Suprapubic skin (tissue), 3 donors: ENCODE results near the gene HDAC1.

Experiments
- POLR2A ChIP-seq, 2 donors: fragments of 450-650 bp; IDR thresholded peaks; one replicate each; pipeline ENCODE4 v1.6.1; 2017; ENCODE audit warnings: antibody characterized with exemption in 2 of 2, mild to moderate bottlenecking in 2 of 2, moderate library complexity in 2 of 2
- TF ChIP-seq, protein P1 (sequence below), 2 donors: fragments of 200-600 bp in 1 of 2; fragments of 450-650 bp in 1 of 2; sonication (generic) in 1 of 2; IDR thresholded peaks; one replicate each; pipeline ENCODE4 v1.5.1; 2016 to 2019; ENCODE audit warnings: antibody characterized with exemption in 2 of 2, mild to moderate bottlenecking in 1 of 2, moderate library complexity in 1 of 2

DNA sequence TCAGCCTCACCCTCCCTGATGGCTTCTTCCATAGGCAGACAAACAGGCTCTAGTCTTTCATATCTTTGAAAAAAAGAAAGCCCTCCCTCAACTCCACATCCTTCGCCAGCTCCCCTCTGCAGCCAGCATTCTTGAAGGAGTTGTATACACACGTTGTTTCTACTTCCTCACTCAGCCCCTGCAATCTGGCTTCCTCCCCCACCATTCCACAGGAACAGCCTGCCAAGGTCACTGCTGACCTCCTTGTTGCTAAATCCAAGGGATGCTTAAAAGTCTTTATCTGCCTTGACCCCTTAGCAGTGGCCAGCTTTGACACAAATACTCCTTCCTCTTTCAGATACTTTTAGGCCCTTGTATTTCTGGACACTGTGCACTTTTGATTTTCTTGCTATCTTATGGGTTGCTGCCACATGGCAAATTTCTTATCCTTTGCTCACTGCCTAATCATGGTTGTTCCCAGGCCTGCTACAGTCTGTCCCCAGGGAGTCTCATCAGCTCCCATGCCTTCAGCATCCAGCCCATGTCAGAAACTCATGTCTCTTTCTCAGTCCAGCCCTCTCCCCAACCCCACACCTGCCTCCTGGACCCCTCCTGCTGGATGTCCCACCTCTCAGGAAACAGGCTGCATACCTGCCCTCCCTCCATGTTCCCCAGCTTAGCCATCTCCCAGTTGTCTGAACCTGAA lies 62.1 kb downstream of the HDAC1 start:
- TF ChIP-seq, protein P1, sequence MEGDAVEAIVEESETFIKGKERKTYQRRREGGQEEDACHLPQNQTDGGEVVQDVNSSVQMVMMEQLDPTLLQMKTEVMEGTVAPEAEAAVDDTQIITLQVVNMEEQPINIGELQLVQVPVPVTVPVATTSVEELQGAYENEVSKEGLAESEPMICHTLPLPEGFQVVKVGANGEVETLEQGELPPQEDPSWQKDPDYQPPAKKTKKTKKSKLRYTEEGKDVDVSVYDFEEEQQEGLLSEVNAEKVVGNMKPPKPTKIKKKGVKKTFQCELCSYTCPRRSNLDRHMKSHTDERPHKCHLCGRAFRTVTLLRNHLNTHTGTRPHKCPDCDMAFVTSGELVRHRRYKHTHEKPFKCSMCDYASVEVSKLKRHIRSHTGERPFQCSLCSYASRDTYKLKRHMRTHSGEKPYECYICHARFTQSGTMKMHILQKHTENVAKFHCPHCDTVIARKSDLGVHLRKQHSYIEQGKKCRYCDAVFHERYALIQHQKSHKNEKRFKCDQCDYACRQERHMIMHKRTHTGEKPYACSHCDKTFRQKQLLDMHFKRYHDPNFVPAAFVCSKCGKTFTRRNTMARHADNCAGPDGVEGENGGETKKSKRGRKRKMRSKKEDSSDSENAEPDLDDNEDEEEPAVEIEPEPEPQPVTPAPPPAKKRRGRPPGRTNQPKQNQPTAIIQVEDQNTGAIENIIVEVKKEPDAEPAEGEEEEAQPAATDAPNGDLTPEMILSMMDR (IDR thresholded peaks at IDR 0.05) = no peak
- no peak for TF ChIP-seq POLR2A (IDR thresholded peaks at IDR 0.05)
